Activated CD4-positive, CD25-positive, alpha-beta regulatory T cell treated with anti-CD3 and anti-CD28 coated beads, Interleukin-2, amount 50 U/mL, for 16 hours (primary cell): Measurements from ENCODE around the gene ESR1.

Experiments used
- DNase-seq: peaks from one replicate; pipeline ENCODE4 v3.0.0-alpha.2; 2020; ENCODE audit warnings: low read depth, low spot score

Gene ESR1

GRCh38 chr6:152094276-152094675 is 286.8 kb downstream of the ESR1 start:
- DNase-seq, result no peak

- DNase-seq, result no peak
These were observed 287.6 kb downstream of the ESR1 start for GRCh38 chr6:152094992-152095592.

- DNase-seq, result no peak
These were observed 289.5 kb downstream of the ESR1 start for GRCh38 chr6:152096863-152097496.

- DNase-seq, result no peak
These were observed 291.2 kb downstream of the ESR1 start for GRCh38 chr6:152098683-152099082.

GRCh38 chr6:152099446-152100182 is 292.1 kb downstream of the ESR1 start:
- no peak for DNase-seq

GRCh38 chr6:152100183-152100618 is 292.7 kb downstream of the ESR1 start:
- no peak for DNase-seq

- no peak for DNase-seq
These were observed 300.5 kb downstream of the ESR1 start for GRCh38 chr6:152107973-152108372.

GRCh38 chr6:152110886-152111820 is 303.7 kb downstream of the ESR1 start:
- no peak for DNase-seq

- DNase-seq, result no peak
These were observed 305.2 kb downstream of the ESR1 start for GRCh38 chr6:152112491-152113261.

GRCh38 chr6:152117156-152118133 is 310.0 kb downstream of the ESR1 start:
- DNase-seq, result no peak

GRCh38 chr6:152118224-152118623 is 310.7 kb downstream of the ESR1 start:
- DNase-seq, result no peak

- DNase-seq, result no peak
These were observed 311.2 kb downstream of the ESR1 start for GRCh38 chr6:152118678-152119077.

GRCh38 chr6:152119831-152120230 is 312.3 kb downstream of the ESR1 start:
- DNase-seq, result no peak

GRCh38 chr6:152121910-152122309 is 314.4 kb downstream of the ESR1 start:
- no peak for DNase-seq

GRCh38 chr6:152122434-152122833 is 315.0 kb downstream of the ESR1 start:
- no peak for DNase-seq

- no peak for DNase-seq
These were observed 315.6 kb downstream of the ESR1 start for GRCh38 chr6:152123076-152123475.

GRCh38 chr6:152124429-152125074 is 317.1 kb downstream of the ESR1 start:
- no peak for DNase-seq

GRCh38 chr6:152127432-152128165 is 320.1 kb downstream of the ESR1 start:
- DNase-seq, result no peak
